Stimulated activated CD8-positive, alpha-beta memory T cell treated with anti-CD3 and anti-CD28 coated beads, Interleukin-4, amount 100 ng/mL, for 24 hours (primary cell): ENCODE measurements around the gene MTFR1L.

Experiments
- DNase-seq: peaks from one replicate; pipeline ENCODE4 v3.0.0-alpha.2; 2020; ENCODE audit warnings: low read depth

The MTFR1L gene

DNA sequence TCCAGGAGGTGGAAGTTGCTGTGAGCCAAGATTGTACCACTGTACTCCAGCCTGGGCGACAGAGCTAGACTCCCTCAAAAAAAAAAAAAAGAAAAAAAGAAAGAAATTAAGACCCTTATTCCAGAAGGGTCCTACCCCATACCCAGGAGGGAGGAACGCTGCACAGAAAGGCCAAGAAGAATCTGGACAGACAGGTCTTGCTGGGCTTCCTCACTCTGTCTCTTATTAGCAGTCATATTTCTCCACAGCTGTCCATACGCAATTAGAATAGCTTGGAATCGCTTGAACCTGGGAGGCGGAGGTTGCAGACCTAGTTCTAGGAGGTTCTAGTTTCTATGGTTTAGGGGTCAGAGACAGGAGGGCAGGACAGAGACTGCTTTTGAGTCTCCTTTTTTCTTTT lies 58.9 kb downstream of the MTFR1L start:
- DNase-seq: no peak

DNA sequence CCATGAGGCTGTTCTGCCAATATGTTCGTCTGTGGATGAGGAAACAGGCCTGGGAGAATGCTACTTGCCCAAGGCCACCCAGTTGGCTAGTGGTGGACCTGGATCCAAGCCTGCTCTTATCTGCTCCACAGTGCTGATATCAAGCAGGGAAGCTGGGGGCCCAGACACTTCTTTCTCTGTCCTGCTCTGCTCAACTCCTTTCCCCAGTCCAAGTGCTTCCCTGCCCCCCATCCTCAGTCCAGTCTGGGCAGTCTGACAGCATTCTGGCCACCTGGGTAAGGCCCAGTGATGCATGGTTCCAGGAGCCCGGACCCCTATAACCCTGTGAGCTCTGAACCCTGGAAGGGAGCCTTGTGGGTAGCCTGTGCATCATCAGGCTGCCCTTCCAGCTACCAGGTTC lies 59.9 kb downstream of the MTFR1L start:
- DNase-seq: no peak

GRCh38 chr1:25880518-25880917 lies 60.8 kb downstream of the MTFR1L start:
- DNase-seq: no peak

- DNase-seq: no peak
These were observed 61.5 kb downstream of the MTFR1L start for GRCh38 chr1:25881266-25881665.
